ENCODE data around the gene HOXD10.

Gene HOXD10

DNA sequence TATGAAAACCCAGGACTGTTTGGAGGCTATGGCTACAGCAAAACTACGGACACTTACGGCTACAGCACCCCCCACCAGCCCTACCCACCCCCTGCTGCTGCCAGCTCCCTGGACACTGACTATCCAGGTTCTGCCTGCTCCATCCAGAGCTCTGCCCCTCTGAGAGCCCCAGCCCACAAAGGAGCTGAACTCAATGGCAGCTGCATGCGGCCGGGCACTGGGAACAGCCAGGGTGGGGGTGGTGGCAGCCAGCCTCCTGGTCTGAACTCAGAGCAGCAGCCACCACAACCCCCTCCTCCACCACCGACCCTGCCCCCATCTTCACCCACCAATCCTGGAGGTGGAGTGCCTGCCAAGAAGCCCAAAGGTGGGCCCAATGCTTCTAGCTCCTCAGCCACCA, 52.6 kb downstream of the HOXD10 start:
- H3K4me3 Mint-ChIP-seq: peak overlapping the region; percentile 42
- peaks cover 7% of the 10 kb centered on the region for H3K27me3 Mint-ChIP-seq (ENCODE audit: low read depth, poor library complexity)
- peak overlapping the region; percentile 97 for H3K27ac Mint-ChIP-seq
- H3K4me1 Mint-ChIP-seq: peaks cover 95% of the 10 kb centered on the region
- H3K9me3 Mint-ChIP-seq: no peaks in the 10 kb centered on the region
- DNase-seq: no peak
- H3K36me3 Mint-ChIP-seq (ENCODE audit: low read depth): peaks cover 36% of the 10 kb centered on the region
- TF ChIP-seq, protein P1, sequence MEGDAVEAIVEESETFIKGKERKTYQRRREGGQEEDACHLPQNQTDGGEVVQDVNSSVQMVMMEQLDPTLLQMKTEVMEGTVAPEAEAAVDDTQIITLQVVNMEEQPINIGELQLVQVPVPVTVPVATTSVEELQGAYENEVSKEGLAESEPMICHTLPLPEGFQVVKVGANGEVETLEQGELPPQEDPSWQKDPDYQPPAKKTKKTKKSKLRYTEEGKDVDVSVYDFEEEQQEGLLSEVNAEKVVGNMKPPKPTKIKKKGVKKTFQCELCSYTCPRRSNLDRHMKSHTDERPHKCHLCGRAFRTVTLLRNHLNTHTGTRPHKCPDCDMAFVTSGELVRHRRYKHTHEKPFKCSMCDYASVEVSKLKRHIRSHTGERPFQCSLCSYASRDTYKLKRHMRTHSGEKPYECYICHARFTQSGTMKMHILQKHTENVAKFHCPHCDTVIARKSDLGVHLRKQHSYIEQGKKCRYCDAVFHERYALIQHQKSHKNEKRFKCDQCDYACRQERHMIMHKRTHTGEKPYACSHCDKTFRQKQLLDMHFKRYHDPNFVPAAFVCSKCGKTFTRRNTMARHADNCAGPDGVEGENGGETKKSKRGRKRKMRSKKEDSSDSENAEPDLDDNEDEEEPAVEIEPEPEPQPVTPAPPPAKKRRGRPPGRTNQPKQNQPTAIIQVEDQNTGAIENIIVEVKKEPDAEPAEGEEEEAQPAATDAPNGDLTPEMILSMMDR (IDR thresholded peaks at IDR 0.05): no peak

All from nephron progenitor cell (in vitro differentiated cells).